ENCODE data around the gene MYPOP. TPM values are rescaled to one million over a fixed set of nuclear protein-coding genes. Genes with fewer than 3 reads are reported as not detected.

The MYPOP gene
- total RNA-seq, 1 experiment from 2014 or later: 5.4 TPM

DNA sequence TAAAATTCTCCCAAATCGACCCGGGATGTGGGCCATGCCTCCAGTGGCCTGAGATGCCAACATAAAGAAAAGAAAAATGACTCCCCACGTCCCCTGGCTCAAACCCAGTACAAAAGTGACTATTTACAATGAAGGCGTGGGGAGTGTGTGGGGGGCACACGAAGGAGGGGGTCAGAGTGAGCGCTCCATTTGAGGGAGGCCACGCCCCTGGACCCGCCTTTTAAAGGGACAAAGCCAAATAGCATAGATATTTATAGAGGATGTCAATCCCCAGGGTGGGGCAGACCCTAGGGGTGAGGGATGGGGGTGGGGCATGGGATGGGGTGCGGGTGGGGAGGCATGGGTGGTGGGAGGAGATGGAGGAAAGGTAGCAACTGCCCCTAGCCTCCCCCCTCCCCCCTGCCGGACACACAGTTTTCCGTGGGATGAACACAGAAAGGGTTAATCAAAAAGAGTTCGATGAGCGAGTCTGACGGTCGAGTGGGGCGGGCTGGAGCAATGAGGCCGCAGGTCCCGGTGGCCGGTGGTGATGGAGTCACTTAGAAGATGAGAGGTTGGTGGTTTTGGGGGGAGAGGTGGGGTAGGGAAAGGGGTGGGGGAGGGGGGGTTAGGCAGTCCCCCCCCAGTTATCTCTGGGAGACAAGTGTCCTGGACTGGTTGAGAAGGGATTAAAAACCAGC, 32.3 kb upstream of the MYPOP start:
- Histone ChIP-seq H2AFZ (ENCODE audit: low read length) (no peak overlapping the region), H3K27ac (ENCODE audit: low read length) (no peak overlapping the region), H3K79me2 (ENCODE audit: low read length) (no peaks in the 10 kb centered on the region), H3K4me1 (ENCODE audit: insufficient read depth, low read length) (no peaks in the 10 kb centered on the region), H3K9ac (ENCODE audit: low read length) (no peak overlapping the region), H3K36me3 (ENCODE audit: low read depth, low read length) (no peaks in the 10 kb centered on the region), H3K4me3 (ENCODE audit: low read length) (no peak overlapping the region), H4K20me1 (ENCODE audit: low read length) (no peaks in the 10 kb centered on the region), H3K27me3 (ENCODE audit: low read length) (no peaks in the 10 kb centered on the region), H3F3A (ENCODE audit: low read length, unreplicated experiment) (no peaks in the 10 kb centered on the region), H3K4me2 (ENCODE audit: low read length) (no peak overlapping the region), H3K9me3 (ENCODE audit: low read length) (no peaks in the 10 kb centered on the region), H3K9me2 (replicated peaks; ENCODE audit: low read length) (no peaks in the 10 kb centered on the region)
- ChIA-PET CTCF (no interaction called here), POLR2A (ENCODE audit: unreplicated experiment) (no interaction called here)
- ATAC-seq (no peak), DNase-seq (no peak)
- BruUV-seq (replicated peaks): no TSS peak
- TF ChIP-seq EZH2phosphoT487 (IDR thresholded peaks at IDR 0.05; ENCODE audit: borderline replicate concordance, low read length): no peak
- no peak for TF ChIP-seq EZH2 (IDR thresholded peaks at IDR 0.05; ENCODE audit: low read length, unreplicated experiment)
- TF ChIP-seq, protein P1, sequence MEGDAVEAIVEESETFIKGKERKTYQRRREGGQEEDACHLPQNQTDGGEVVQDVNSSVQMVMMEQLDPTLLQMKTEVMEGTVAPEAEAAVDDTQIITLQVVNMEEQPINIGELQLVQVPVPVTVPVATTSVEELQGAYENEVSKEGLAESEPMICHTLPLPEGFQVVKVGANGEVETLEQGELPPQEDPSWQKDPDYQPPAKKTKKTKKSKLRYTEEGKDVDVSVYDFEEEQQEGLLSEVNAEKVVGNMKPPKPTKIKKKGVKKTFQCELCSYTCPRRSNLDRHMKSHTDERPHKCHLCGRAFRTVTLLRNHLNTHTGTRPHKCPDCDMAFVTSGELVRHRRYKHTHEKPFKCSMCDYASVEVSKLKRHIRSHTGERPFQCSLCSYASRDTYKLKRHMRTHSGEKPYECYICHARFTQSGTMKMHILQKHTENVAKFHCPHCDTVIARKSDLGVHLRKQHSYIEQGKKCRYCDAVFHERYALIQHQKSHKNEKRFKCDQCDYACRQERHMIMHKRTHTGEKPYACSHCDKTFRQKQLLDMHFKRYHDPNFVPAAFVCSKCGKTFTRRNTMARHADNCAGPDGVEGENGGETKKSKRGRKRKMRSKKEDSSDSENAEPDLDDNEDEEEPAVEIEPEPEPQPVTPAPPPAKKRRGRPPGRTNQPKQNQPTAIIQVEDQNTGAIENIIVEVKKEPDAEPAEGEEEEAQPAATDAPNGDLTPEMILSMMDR (conservative IDR thresholded peaks at IDR 0.05; ENCODE audit: low read depth, low read length): no peak
- intact Hi-C loops (cut with micrococcal nuclease): no loop called here

DNA sequence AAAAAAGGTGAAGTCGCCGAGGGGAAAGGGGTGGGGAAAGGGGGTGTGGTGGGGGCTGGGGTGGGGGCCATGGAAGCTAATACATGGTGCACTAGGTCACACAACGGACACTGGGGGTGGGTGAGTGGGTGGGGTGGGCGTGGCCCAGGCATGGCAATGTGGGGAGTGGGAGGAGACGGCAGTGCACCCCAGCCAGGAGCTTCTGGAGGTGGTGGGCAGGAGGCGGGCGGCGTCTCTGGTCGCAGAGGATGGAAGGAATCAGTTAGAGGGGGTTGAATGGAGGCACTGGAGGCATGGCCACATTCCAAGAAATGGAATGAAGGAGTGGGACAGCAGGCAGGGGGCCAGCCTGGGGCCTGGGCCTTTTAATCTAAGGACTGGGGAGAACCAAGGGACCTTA, 31.3 kb upstream of the MYPOP start:
- Histone ChIP-seq H3K4me3 (ENCODE audit: low read length) (no peak overlapping the region), H3K36me3 (ENCODE audit: low read depth, low read length) (no peaks in the 10 kb centered on the region), H3K4me1 (ENCODE audit: insufficient read depth, low read length) (no peaks in the 10 kb centered on the region), H3K27me3 (ENCODE audit: low read length) (no peaks in the 10 kb centered on the region), H3F3A (ENCODE audit: low read length, unreplicated experiment) (no peaks in the 10 kb centered on the region), H3K9me3 (ENCODE audit: low read length) (no peaks in the 10 kb centered on the region), H3K27ac (ENCODE audit: low read length) (no peak overlapping the region), H3K79me2 (ENCODE audit: low read length) (no peaks in the 10 kb centered on the region), H4K20me1 (ENCODE audit: low read length) (no peaks in the 10 kb centered on the region), H2AFZ (ENCODE audit: low read length) (no peak overlapping the region), H3K9ac (ENCODE audit: low read length) (no peak overlapping the region), H3K9me2 (replicated peaks; ENCODE audit: low read length) (no peaks in the 10 kb centered on the region), H3K4me2 (ENCODE audit: low read length) (no peak overlapping the region)
- TF ChIP-seq EZH2phosphoT487 (IDR thresholded peaks at IDR 0.05; ENCODE audit: borderline replicate concordance, low read length): no peak
- intact Hi-C loops (cut with micrococcal nuclease): no loop called here
- no peak for DNase-seq
- CTCF ChIA-PET: no interaction called here
- ATAC-seq: no peak
- POLR2A ChIA-PET (ENCODE audit: unreplicated experiment): no interaction called here
- BruUV-seq (replicated peaks): no TSS peak

DNA sequence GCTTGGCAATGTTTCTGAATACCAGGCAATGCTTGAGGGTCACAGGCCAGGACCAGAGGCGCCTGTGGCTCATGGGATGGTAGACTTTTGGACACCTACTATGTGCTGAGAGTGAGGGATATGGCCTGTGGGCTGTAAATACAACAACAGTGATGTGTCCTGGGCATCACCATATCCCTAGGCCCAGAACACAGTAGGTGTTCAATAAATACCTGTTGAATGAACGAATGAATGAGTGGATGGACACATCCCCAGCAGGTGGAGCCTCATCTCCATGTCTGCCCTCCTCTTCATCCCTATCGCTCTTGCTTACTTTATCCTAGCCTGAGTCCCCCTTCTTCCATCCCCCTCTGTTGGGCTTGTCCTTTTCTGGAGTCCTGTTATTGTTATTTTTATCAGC, 28.6 kb upstream of the MYPOP start:
- TF ChIP-seq EZH2phosphoT487 (IDR thresholded peaks at IDR 0.05; ENCODE audit: borderline replicate concordance, low read length) (no peak), EZH2 (IDR thresholded peaks at IDR 0.05; ENCODE audit: low read length, unreplicated experiment) (no peak)
- TF ChIP-seq, protein P1 (conservative IDR thresholded peaks at IDR 0.05; ENCODE audit: low read depth, low read length): no peak
- Histone ChIP-seq H3K4me2 (ENCODE audit: low read length) (no peak overlapping the region), H3F3A (ENCODE audit: low read length, unreplicated experiment) (no peaks in the 10 kb centered on the region), H3K79me2 (ENCODE audit: low read length) (no peaks in the 10 kb centered on the region), H3K36me3 (ENCODE audit: low read depth, low read length) (no peaks in the 10 kb centered on the region), H3K4me1 (ENCODE audit: insufficient read depth, low read length) (peaks cover 5% of the 10 kb centered on the region), H3K27ac (ENCODE audit: low read length) (no peak overlapping the region), H3K4me3 (ENCODE audit: low read length) (no peak overlapping the region), H3K9me3 (ENCODE audit: low read length) (no peaks in the 10 kb centered on the region), H2AFZ (ENCODE audit: low read length) (no peak overlapping the region), H3K27me3 (ENCODE audit: low read length) (no peaks in the 10 kb centered on the region), H3K9me2 (replicated peaks; ENCODE audit: low read length) (no peaks in the 10 kb centered on the region), H3K9ac (ENCODE audit: low read length) (no peak overlapping the region), H4K20me1 (ENCODE audit: low read length) (no peaks in the 10 kb centered on the region)
- no TSS peak for BruUV-seq (replicated peaks)
- ChIA-PET CTCF (no interaction called here), POLR2A (ENCODE audit: unreplicated experiment) (no interaction called here)
- ATAC-seq (no peak), DNase-seq (no peak)
- intact Hi-C loops (cut with micrococcal nuclease): no loop called here
